Coronary artery (tissue), 2 donors: Measurements from ENCODE around the gene PADI1.
A peak's percentile ranks its signal among the peaks of the same experiment; 100 is the strongest.

Experiments
- DNase-seq: peaks from one replicate; pipeline ENCODE4 v3.0.0-alpha.2; 2017; ENCODE audit warnings: low spot score
- H3K27ac ChIP-seq, 2 donors: fragments of 200-600 bp; sonication (generic); one replicate each; pipeline ENCODE4 v1.5.1; 2016 to 2019
- H3K4me3 ChIP-seq: fragments of 200-600 bp; sonication (generic); 2 replicates; pipeline ENCODE4 v1.5.1; 2016; ENCODE audit warnings: mild to moderate bottlenecking, moderate library complexity
- TF ChIP-seq, protein P1 (sequence below): fragments of 200-600 bp; sonication (generic); IDR thresholded peaks from one replicate; pipeline ENCODE4 v1.5.1; 2019; ENCODE audit warnings: antibody characterized with exemption

Gene PADI1

DNA sequence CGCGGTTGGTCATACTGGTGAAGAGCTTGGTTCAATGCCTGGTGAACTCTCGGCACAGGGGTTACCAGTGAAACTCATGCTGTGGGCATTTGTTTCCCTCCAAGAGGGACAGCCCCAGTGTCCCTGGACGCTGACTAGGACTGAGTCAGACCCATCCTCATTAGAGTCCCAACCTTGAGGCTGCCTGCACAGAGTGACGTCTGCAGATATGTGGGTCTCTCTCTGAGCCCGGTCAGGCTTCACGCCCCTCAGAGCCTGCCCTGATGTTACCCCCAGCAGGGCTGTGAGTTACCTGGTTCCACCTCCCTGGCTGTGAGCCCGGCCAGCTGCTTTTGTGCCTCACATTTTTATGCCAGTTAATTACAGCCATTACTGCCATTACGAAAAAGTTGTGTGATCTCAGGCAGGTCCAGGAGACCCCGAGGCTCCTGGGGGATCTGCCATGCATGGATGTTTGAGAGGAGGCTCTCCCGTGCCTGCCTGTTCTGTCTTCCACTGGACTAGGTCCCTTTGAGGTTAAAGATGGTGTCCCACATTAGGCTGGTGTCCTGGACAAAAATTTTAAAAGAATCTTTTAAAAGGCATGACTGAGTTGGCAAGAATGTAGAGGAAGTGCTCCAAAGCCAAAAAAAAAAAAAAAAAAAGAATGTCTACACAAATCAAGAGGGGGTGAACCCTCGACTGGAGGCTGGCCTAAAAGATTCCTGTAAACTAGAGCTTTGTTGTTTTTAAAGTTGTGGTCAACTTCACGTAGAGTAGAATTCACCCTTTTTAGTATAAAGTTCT, 36.6 kb upstream of the PADI1 start:
- no peak for DNase-seq
- Histone ChIP-seq H3K4me3 (no peak overlapping the region), H3K27ac (no peak overlapping the region)
- TF ChIP-seq, protein P1, sequence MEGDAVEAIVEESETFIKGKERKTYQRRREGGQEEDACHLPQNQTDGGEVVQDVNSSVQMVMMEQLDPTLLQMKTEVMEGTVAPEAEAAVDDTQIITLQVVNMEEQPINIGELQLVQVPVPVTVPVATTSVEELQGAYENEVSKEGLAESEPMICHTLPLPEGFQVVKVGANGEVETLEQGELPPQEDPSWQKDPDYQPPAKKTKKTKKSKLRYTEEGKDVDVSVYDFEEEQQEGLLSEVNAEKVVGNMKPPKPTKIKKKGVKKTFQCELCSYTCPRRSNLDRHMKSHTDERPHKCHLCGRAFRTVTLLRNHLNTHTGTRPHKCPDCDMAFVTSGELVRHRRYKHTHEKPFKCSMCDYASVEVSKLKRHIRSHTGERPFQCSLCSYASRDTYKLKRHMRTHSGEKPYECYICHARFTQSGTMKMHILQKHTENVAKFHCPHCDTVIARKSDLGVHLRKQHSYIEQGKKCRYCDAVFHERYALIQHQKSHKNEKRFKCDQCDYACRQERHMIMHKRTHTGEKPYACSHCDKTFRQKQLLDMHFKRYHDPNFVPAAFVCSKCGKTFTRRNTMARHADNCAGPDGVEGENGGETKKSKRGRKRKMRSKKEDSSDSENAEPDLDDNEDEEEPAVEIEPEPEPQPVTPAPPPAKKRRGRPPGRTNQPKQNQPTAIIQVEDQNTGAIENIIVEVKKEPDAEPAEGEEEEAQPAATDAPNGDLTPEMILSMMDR: no peak

DNA sequence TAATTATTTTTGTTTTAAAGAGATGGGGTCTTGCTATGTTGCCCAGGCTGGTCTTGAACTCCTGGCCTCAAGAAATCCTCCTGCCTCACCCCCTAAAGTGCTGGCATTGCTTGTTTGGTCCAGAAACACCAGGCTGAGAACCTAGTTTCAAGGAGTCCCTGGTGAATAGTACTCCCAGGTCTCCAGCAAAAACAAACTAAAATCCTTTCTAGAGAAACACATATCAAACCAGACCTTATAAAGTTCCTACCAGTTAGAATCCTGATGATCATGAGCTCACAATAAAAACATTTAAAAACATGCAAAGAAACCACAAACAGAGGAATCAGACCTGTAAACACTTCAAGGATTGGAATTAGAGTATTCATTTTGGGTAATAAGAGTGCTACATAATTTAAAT, 34.4 kb upstream of the PADI1 start:
- TF ChIP-seq, protein P1: no peak
- no peak for DNase-seq

DNA sequence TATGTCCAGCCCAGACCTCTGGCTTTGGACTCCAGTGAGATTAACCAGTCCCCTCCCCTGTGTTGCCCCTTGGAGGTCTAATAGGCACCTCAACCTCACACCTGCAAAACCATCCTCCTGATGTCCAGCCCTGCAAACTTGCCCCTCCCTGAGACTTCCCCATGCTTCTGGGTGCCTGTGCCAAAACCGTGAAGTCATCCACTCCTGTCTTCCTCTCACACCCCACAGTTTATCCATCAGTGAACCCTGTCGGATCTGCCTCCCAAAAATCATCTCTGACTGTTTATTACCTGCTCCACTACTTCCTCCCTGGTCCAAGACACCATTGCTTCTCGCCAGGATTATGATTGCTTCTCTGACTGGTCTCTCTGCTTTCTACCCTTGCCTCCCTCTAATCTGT, 31.7 kb upstream of the PADI1 start:
- TF ChIP-seq, protein P1: no peak
- no peak overlapping the region for H3K4me3 ChIP-seq
- peak; percentile 41 for DNase-seq
- no peak overlapping the region for H3K27ac ChIP-seq

More for the DNA sequence above, 34.4 kb upstream of the PADI1 start:
- Histone ChIP-seq H3K27ac (no peak overlapping the region), H3K4me3 (no peak overlapping the region)

DNA sequence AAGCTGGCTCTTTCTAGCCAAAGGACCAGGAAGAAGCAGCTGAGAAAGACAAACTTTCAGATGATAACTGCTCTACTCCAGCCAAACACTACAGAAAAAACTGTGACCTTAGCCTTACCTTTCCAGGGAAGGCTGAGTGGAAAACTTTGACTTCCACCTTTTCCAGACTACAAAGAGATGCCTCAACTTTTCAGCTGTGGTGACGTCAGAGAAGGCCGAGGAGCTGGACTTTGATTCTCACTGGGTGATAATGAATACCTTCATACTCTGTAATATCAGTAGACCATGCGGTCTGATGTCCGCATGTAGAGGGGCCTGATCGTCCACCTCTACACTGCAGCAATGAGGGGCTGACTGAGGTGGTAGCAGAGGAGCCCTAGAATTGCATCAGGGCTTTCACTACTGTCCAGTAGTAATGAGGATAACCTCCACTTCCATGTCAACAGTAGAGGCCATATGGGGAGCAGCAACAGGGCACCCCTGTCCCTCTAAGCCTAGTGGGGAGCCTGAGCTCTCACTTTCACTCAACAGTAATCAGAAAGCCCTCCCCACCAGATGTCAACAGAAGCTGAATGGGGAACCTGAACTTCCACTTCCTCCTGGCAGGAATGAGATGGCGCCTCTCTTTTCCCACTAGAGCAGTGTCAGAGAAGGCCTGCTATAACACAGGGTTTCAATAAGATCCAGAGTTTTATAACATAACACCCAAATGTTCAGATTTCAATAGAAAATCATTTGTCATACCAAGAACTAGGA, 28.4 kb upstream of the PADI1 start:
- DNase-seq: peak; percentile 16
- TF ChIP-seq, protein P1: no peak
- no peak overlapping the region for H3K27ac ChIP-seq
- no peak overlapping the region for H3K4me3 ChIP-seq

DNA sequence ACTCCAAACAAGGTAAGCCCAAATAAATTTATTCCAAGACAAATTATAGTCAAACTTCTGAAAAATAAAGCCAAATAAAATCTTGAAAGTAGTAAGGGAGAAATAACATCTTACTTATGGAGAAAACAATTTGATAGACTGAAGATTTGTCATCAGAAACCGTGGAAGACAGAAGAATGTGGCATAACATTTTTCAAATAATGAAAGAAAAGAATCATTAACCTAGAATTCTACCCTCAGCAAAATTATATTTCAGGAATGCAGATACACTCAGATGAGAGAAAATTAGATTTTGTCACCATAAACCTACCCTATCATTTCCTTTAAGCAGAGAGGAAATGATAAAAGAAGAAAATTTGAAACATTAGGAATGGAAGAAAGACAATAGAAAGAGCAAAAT, 27.3 kb upstream of the PADI1 start:
- TF ChIP-seq, protein P1: no peak

DNA sequence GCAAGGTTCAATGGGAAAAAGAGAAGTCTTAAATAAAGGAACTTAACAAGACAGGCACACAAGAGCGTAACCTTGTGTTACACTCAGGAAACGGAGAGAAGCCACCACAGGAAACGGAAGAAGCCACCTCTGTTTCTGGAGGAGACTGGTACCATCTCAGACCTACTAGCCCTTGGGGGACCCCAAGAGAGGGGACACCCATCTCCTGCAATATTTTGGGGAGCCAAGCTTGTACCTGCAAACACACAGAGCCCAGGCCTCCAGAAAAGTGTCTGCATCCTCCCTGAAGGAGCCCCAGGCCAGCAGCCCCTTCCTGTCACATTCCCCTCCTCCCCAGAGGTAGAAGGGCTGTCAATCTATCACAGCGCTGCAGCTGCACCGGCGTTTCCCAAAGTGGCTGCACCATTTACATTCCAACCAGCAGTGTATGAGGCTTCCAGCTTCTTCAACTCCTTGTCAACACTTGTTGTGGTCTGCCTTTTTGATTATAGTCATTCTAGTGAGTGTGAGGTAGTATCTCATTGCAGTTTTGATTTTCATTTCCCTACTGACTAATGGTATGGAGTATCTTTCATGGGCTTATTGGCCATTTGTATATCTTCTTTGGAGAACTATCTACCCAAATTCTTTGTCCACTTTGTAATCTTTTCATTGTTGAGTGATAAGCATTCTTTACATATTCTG, 23.0 kb upstream of the PADI1 start:
- TF ChIP-seq, protein P1: no peak
- Histone ChIP-seq H3K4me3 (no peak overlapping the region), H3K27ac (no peak overlapping the region)
- peak; percentile 52 for DNase-seq

More for the DNA sequence above, 27.3 kb upstream of the PADI1 start:
- Histone ChIP-seq H3K27ac (no peak overlapping the region), H3K4me3 (no peak overlapping the region)
- no peak for DNase-seq
